Measurements from ENCODE around the gene CARD19. TPM values are rescaled to one million over a fixed set of nuclear protein-coding genes. Genes with fewer than 3 reads are reported as not detected.

Gene CARD19
- total RNA-seq, 4 donors from 2014 or later = 34.7 to 74.4 (median 58.9) TPM

GRCh38 chr9:93119703-93119952 lies 23.6 kb downstream of the CARD19 start:
- no peak for DNase-seq
- TF ChIP-seq, protein P1, sequence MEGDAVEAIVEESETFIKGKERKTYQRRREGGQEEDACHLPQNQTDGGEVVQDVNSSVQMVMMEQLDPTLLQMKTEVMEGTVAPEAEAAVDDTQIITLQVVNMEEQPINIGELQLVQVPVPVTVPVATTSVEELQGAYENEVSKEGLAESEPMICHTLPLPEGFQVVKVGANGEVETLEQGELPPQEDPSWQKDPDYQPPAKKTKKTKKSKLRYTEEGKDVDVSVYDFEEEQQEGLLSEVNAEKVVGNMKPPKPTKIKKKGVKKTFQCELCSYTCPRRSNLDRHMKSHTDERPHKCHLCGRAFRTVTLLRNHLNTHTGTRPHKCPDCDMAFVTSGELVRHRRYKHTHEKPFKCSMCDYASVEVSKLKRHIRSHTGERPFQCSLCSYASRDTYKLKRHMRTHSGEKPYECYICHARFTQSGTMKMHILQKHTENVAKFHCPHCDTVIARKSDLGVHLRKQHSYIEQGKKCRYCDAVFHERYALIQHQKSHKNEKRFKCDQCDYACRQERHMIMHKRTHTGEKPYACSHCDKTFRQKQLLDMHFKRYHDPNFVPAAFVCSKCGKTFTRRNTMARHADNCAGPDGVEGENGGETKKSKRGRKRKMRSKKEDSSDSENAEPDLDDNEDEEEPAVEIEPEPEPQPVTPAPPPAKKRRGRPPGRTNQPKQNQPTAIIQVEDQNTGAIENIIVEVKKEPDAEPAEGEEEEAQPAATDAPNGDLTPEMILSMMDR (IDR thresholded peaks at IDR 0.05) = no peak
- no peak for TF ChIP-seq POLR2A (IDR thresholded peaks at IDR 0.05)
- H3K4me3 ChIP-seq = no peak overlapping the region
- no peaks in the 10 kb centered on the region for H3K9me3 ChIP-seq
- H3K4me1 ChIP-seq = peaks cover 0 to 21% (median 5%) of the 10 kb centered on the region in 4 donors
- H3K27ac ChIP-seq = peak overlapping the region; percentile 32 to 55 (median 43)
- H3K27me3 ChIP-seq = no peaks in the 10 kb centered on the region
- peaks cover 0 to 35% (median 0%) of the 10 kb centered on the region in 3 donors for H3K36me3 ChIP-seq

DNA sequence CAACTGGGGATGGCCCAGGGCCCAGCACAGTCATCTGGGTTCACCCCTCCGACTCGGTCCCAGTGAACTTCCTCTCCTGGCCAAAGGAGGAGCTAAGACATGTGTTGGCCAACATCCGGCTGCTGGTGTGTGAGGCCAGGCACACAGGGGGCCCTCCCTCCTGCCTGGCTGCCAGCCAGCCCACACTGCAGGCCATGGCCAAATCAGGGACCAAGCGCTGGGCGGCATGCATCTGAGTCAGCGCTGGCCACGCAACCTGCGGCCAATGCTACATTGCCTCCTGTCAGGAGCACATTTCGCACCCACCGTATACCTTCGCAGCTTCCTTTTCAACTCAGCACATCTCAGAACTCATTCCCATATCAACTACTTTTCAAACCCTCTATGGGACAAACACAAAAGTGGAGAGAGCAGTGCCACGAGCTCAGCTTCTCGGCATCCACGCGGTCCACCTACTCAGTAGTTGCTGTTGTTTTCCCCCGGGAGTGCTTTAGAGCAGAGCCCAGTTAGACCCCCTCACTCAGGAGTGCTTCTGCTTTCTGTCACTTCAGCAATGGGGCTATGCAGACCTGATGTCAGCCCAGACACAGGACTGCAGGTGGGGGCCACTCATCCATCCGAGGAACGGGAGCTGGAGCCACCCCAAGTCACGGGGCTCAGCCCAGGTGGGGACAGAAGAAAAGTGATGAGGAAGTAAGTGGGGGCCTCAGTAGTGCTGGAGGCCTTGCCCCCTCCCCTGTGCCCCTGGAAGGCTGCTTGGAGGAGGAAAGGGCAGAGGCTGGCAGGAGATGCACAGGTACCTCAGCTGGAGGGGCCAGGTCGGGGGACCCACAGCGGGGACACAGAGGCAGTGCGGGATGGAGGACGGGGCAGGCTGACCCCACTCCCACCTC lies 24.2 kb downstream of the CARD19 start:
- H3K4me1 ChIP-seq = peaks cover 0 to 21% (median 5%) of the 10 kb centered on the region in 4 donors
- TF ChIP-seq, protein P1 (IDR thresholded peaks at IDR 0.05) = peak; percentile 21 to 43 (median 36)
- no peak for TF ChIP-seq POLR2A (IDR thresholded peaks at IDR 0.05)

DNA sequence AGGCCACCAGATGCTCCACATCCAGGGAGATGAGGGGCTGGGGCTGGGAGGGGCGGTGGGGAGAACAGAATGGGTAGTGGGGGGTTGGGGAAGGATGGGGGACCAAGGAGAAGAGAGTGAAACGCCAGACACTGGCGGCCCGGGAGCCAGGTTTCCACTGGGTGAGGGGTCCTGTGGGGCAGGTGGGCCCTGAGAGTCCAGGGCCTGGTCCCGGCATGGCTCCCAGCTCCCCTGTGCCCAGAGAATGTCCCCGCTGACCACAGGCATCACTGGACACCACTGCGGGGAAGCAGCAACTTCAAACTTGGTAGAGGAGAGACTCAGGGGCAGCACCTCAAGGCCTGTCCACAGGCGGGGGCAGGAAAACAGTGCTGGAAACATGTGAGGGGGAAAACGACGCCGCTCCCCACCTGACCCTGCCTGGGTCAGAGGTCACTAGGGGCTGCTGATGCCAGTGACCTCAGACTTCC lies 24.9 kb downstream of the CARD19 start:
- Histone ChIP-seq H3K9me3 (no peaks in the 10 kb centered on the region), H3K4me1 (peaks cover 0 to 24% (median 5%) of the 10 kb centered on the region in 4 donors), H3K27ac (peak overlapping the region in 3 of 4 donors; percentile 25 to 58 (median 52)), H3K27me3 (no peaks in the 10 kb centered on the region), H3K4me3 (no peak overlapping the region), H3K36me3 (peaks cover 0 to 47% (median 0%) of the 10 kb centered on the region in 3 donors)
- DNase-seq = peak in 2 of 3 donors; percentile 45 to 46
- TF ChIP-seq POLR2A (IDR thresholded peaks at IDR 0.05) = no peak
- TF ChIP-seq, protein P1 (IDR thresholded peaks at IDR 0.05) = no peak

More for the DNA sequence above, 24.2 kb downstream of the CARD19 start:
- Histone ChIP-seq H3K36me3 (peaks cover 0 to 41% (median 0%) of the 10 kb centered on the region in 3 donors), H3K9me3 (no peaks in the 10 kb centered on the region), H3K27ac (peak overlapping the region; percentile 34 to 58 (median 54)), H3K4me3 (no peak overlapping the region), H3K27me3 (no peaks in the 10 kb centered on the region)
- peak; percentile 70 to 90 (median 74) for DNase-seq

- no peaks in the 10 kb centered on the region for H3K9me3 ChIP-seq
- peak overlapping the region in 1 of 4 donors; percentile 58 for H3K27ac ChIP-seq
- H3K4me1 ChIP-seq = peaks cover 0 to 26% (median 10%) of the 10 kb centered on the region in 4 donors
- no peak overlapping the region for H3K4me3 ChIP-seq
- DNase-seq = peak in 2 of 3 donors; percentile 38 to 50
- no peaks in the 10 kb centered on the region for H3K27me3 ChIP-seq
- peaks cover 0 to 47% (median 0%) of the 10 kb centered on the region in 3 donors for H3K36me3 ChIP-seq
- TF ChIP-seq POLR2A (IDR thresholded peaks at IDR 0.05) = no peak
- TF ChIP-seq, protein P1 (IDR thresholded peaks at IDR 0.05) = no peak
These were observed 25.6 kb downstream of the CARD19 start for GRCh38 chr9:93121316-93122241.

DNA sequence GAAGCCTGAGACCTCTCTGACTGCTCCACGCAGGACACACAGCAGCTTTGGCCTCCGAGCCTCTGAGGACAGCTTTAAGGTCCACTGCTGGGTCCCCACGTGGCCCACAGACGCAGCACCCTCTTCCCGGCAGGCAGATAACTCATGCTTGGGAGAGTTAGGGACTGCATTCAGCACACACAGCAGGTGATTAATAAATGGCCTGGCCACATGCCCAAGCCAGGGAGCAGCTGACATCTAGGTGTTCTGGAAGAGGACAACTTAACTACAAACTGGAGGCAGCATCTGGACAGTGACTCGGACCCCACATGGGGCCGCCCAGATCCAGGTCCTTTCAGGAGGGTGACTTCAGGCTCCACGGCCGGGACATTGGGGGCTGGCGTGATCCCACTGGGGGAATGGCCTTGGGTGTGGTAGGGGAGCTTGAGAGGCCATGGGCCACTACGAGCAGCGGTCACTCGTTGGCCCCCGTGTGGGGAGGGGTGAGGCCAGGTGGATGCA lies 26.8 kb downstream of the CARD19 start:
- Histone ChIP-seq H3K27ac (no peak overlapping the region), H3K36me3 (peaks cover 0 to 47% (median 0%) of the 10 kb centered on the region in 3 donors), H3K4me3 (no peak overlapping the region), H3K27me3 (no peaks in the 10 kb centered on the region), H3K4me1 (peaks cover 0 to 34% (median 17%) of the 10 kb centered on the region in 4 donors), H3K9me3 (no peaks in the 10 kb centered on the region)
- TF ChIP-seq POLR2A (IDR thresholded peaks at IDR 0.05) = no peak
- TF ChIP-seq, protein P1 (IDR thresholded peaks at IDR 0.05) = no peak
- DNase-seq = peak in 2 of 3 donors; percentile 42 to 43

Data from Peyer's patch (tissue), 4 donors.